CD4-positive, alpha-beta T cell treated with Interleukin-10 for 1 hour (primary cell): ENCODE results near the gene CASKIN1.
"Not testable (repeated sequence)": the region's sequence is repeated elsewhere in the genome, so short reads cannot be mapped to it uniquely, and the experiment has no call there.

Experiments used
- DNase-seq: peaks from one replicate; pipeline ENCODE4 v3.0.0-alpha.2; 2020

CASKIN1 gene

DNA sequence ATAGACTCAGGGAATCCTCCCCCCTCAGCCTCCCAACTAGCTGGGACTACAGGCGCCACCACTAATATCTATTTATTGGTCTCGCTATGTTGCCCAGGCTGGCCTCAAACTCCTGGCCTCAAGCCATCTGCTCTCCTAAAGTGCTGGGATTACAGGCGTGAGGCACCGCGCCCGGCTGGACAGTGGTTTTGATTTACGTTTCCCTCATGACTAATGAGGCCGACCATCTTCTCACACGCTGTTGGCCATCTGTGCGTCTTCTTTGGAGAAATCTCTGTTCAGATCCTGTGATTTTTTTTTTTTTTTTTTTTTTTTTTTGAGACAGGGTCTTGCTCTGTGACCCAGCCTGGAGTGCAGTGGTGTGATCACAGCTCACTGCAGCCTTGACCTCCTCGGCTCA is 67.2 kb downstream of the CASKIN1 start:
- DNase-seq, result not testable (repeated sequence)

DNA sequence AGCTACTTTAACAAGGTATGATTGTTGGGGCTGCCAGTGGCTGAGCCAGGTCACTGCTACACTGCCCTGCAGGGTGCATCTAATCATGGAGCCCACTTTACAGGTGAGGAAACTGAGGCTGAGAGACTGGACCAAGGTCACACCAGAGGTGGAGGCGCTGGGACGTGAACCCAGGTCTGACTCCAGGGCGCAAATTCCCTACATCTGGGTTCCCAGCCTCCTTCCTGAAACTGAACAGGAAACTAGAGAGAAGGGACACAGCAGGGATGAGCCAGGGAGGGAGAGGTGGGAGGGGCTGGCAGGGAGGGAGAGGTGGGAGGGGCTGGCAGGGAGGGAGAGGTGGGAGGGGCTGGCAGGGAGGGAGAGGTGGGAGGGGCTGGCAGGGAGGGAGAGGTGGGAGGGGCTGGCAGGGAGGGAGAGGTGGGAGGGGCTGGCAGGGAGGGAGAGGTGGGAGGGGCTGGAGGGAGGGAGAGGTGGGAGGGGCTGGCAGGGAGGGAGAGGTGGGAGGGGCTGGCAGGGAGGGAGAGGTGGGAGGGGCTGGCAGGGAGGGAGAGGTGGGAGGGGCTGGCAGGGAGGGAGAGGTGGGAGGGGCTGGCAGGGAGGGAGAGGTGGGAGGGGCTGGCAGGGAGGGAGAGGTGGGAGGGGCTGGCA is 68.7 kb downstream of the CASKIN1 start:
- peak; percentile 47 for DNase-seq
